Sigmoid colon (tissue), 7 donors: Measurements from ENCODE around the gene PCSK9. TPM values are rescaled to one million over a fixed set of nuclear protein-coding genes. Genes with fewer than 3 reads are reported as not detected.

Experiments used
- DNase-seq: peaks from one replicate; pipeline ENCODE4 v3.0.0-alpha.2; 2019
- H3K27ac ChIP-seq, 4 donors: fragments of 200-600 bp; sonication (generic); one replicate each; pipeline ENCODE4 v1.5.1; 2016 to 2019; ENCODE audit warnings: mild to moderate bottlenecking in 1 of 4
- H3K27me3 ChIP-seq, 3 donors: fragments of 200-600 bp; sonication (generic); one replicate each; pipeline ENCODE4 v1.5.1; 2019; ENCODE audit warnings: mild to moderate bottlenecking in 1 of 3
- H3K36me3 ChIP-seq, 4 donors: fragments of 200-600 bp; sonication (generic); one replicate each; pipeline ENCODE4 v1.5.1; 2016 to 2019
- H3K4me1 ChIP-seq, 4 donors: fragments of 200-600 bp; sonication (generic); one replicate each; pipeline ENCODE4 v1.5.1; 2017 to 2019
- H3K4me3 ChIP-seq, 4 donors: fragments of 200-600 bp; sonication (generic); one replicate each; pipeline ENCODE4 v1.5.1; 2017 to 2019; ENCODE audit warnings: mild to moderate bottlenecking in 2 of 4, moderate library complexity in 1 of 4
- H3K9me3 ChIP-seq, 4 donors: fragments of 200-600 bp in 3 of 4; sonication (generic) in 3 of 4; one replicate each; pipeline versions ENCODE4 v1.5.1 to v1.6.1; 2013 to 2019
- CTCF ChIP-seq, 4 experiments: fragments of 450-650 bp in 3 of 4; fragments of 200-600 bp in 1 of 4; IDR thresholded peaks; one replicate each; pipeline ENCODE4 v1.5.1; 2016 to 2019; ENCODE audit warnings: antibody characterized with exemption in 4 of 4, mild to moderate bottlenecking in 3 of 4, moderate library complexity in 2 of 4
- EP300 ChIP-seq, 4 donors: sonication (generic); formaldehyde crosslinking; IDR thresholded peaks; one replicate each; pipeline ENCODE4 v1.6.1; 2017; ENCODE audit warnings: antibody characterized with exemption in 4 of 4
- POLR2A ChIP-seq, 2 donors: fragments of 450-650 bp; IDR thresholded peaks; one replicate each; pipeline ENCODE4 v1.6.1; 2016; ENCODE audit warnings: antibody characterized with exemption in 2 of 2, mild to moderate bottlenecking in 2 of 2, moderate library complexity in 2 of 2
- POLR2AphosphoS5 ChIP-seq, 4 donors: sonication (generic); formaldehyde crosslinking; IDR thresholded peaks; one replicate each; pipeline ENCODE4 v1.6.1; 2017; ENCODE audit warnings: antibody characterized with exemption in 4 of 4
- WGBS, 2 donors: extraction: QIAGEN DNeasy Blood & Tissue Kit; methylation state at CpG; one replicate each; pipeline ENCODE4 v1.1.7; 2013; 5-methylcytosine and 5-hydroxymethylcytosine counted together
- intact Hi-C: fragments of 100-400 bp; cut with DNase I; formaldehyde crosslinking; loops from one replicate; pipeline ENCODE4 v1.15.1; 2023
- polyA plus RNA-seq, 3 donors: library from polyadenylated mRNA; stranded (reverse); fragments of 200-250 nt; gene quantifications; one replicate each; pipeline ENCODE4 v1.2.3, GENCODE V29; 2013
- total RNA-seq, 4 donors: library from RNA; depleted of rRNA; stranded (reverse); fragments of >200 nt; gene quantifications; one replicate each; pipeline ENCODE4 v1.1.0, GENCODE V29; 2016
- donor health status: healthy with polysubstance abuse.
- donor health status: Bipolar disorder and iron deficiency.
- donor health status: healthy.

The PCSK9 gene
- total and polyA plus RNA-seq, 7 donors: 0.28 to 41.9 (median 3.4) TPM; not detected in 3

GRCh38 chr1:55070293-55071164, 31.2 kb downstream of the PCSK9 start:
- Histone ChIP-seq H3K27ac (no peak overlapping the region), H3K27me3 (no peaks in the 10 kb centered on the region), H3K4me1 (peaks cover 0 to 12% (median 7%) of the 10 kb centered on the region in 4 donors), H3K4me3 (no peak overlapping the region), H3K9me3 (no peaks in the 10 kb centered on the region), H3K36me3 (peaks cover 39 to 86% (median 66%) of the 10 kb centered on the region in 4 donors)
- WGBS, 2 donors: 88 to 90% methylated on average over 17 of the region's 17 CpGs
- intact Hi-C loops: loop anchor here (10.0 kb wide), 1 partner anchor 54 kb away; no protein-coding TSS in a partner anchor
- DNase-seq: no peak
- no peak for TF ChIP-seq CTCF (IDR thresholded peaks at IDR 0.05)
- TF ChIP-seq POLR2A (IDR thresholded peaks at IDR 0.05): no peak
- no peak for TF ChIP-seq EP300 (IDR thresholded peaks at IDR 0.05)
- no peak for TF ChIP-seq POLR2AphosphoS5 (IDR thresholded peaks at IDR 0.05)

- Histone ChIP-seq H3K4me1 (peaks cover 0 to 8% (median 2%) of the 10 kb centered on the region in 4 donors), H3K9me3 (no peaks in the 10 kb centered on the region), H3K27me3 (no peaks in the 10 kb centered on the region), H3K4me3 (no peak overlapping the region), H3K36me3 (peaks cover 39 to 94% (median 68%) of the 10 kb centered on the region in 4 donors), H3K27ac (no peak overlapping the region)
- intact Hi-C loops: loop anchor here (10.0 kb wide), 1 partner anchor 53 kb away; no protein-coding TSS in a partner anchor
- TF ChIP-seq POLR2A (IDR thresholded peaks at IDR 0.05): no peak
- no peak for TF ChIP-seq POLR2AphosphoS5 (IDR thresholded peaks at IDR 0.05)
- no peak for TF ChIP-seq CTCF (IDR thresholded peaks at IDR 0.05)
- TF ChIP-seq EP300 (IDR thresholded peaks at IDR 0.05): no peak
- WGBS, 2 donors: 54 to 65% methylated on average over 8 of the region's 8 CpGs
- DNase-seq: no peak
Measured at GRCh38 chr1:55071477-55071876, 32.1 kb downstream of the PCSK9 start.

- no peak for TF ChIP-seq POLR2A (IDR thresholded peaks at IDR 0.05)
- TF ChIP-seq CTCF (IDR thresholded peaks at IDR 0.05): no peak
- TF ChIP-seq POLR2AphosphoS5 (IDR thresholded peaks at IDR 0.05): no peak
- TF ChIP-seq EP300 (IDR thresholded peaks at IDR 0.05): no peak
- intact Hi-C loops: loop anchor here (10.0 kb wide), 1 partner anchor 51 kb away; no protein-coding TSS in a partner anchor
- H3K4me1 ChIP-seq: no peaks in the 10 kb centered on the region
- H3K9me3 ChIP-seq: no peaks in the 10 kb centered on the region
- no peak overlapping the region for H3K4me3 ChIP-seq
- WGBS, 2 donors: 88% methylated on average over 3 of the region's 3 CpGs
- H3K27ac ChIP-seq: no peak overlapping the region
- H3K27me3 ChIP-seq: no peaks in the 10 kb centered on the region
- no peak for DNase-seq
- peaks cover 49 to 95% (median 77%) of the 10 kb centered on the region in 4 donors for H3K36me3 ChIP-seq
Measured at GRCh38 chr1:55073187-55073916, 34.0 kb downstream of the PCSK9 start.

GRCh38 chr1:55074455-55074854, 35.1 kb downstream of the PCSK9 start:
- DNase-seq: no peak
- intact Hi-C loops: loop anchor here (10.0 kb wide), 1 partner anchor 50 kb away; no protein-coding TSS in a partner anchor
- Histone ChIP-seq H3K36me3 (peaks cover 50 to 95% (median 77%) of the 10 kb centered on the region in 4 donors), H3K4me1 (no peaks in the 10 kb centered on the region), H3K9me3 (no peaks in the 10 kb centered on the region), H3K4me3 (no peak overlapping the region), H3K27ac (no peak overlapping the region), H3K27me3 (no peaks in the 10 kb centered on the region)
- 70 to 97% methylated on average over 2 of the region's 2 CpGs for WGBS, 2 donors
- TF ChIP-seq CTCF (IDR thresholded peaks at IDR 0.05) (no peak), EP300 (IDR thresholded peaks at IDR 0.05) (no peak), POLR2AphosphoS5 (IDR thresholded peaks at IDR 0.05) (no peak), POLR2A (IDR thresholded peaks at IDR 0.05) (no peak)
